Endothelial cell of umbilical vein (primary cell): ENCODE measurements around the gene PNPLA2.

Source experiments
- GATA2 ChIP-seq: IDR thresholded peaks from 2 replicates; pipeline ENCODE4 v1.7.0; 2011; ENCODE audit warnings: low read depth, mild to moderate bottlenecking, moderate library complexity, mixed read lengths, low read length; ENCODE audit not compliant: insufficient read length, insufficient read depth
- JUN ChIP-seq: IDR thresholded peaks from 2 replicates; pipeline ENCODE4 v1.6.1; 2011; ENCODE audit warnings: borderline replicate concordance, low read depth; ENCODE audit not compliant: insufficient read length, insufficient read depth
- MYC ChIP-seq: IDR thresholded peaks from one replicate; pipeline ENCODE4 v1.6.1; 2011; ENCODE audit warnings: mild to moderate bottlenecking, low read depth, low read length
- POLR2A ChIP-seq: IDR thresholded peaks from 2 replicates; pipeline ENCODE4 v1.6.1; 2012; ENCODE audit warnings: low read depth, mild to moderate bottlenecking, control low read depth, low read length
- POLR2AphosphoS5 ChIP-seq: IDR thresholded peaks from 2 replicates; pipeline ENCODE4 v1.6.1; 2012; ENCODE audit warnings: low read depth, mild to moderate bottlenecking, control low read depth, low read length, moderate library complexity; ENCODE audit not compliant: insufficient read depth
- TF ChIP-seq, protein P1 (sequence below), 2 donors: IDR thresholded peaks; 1 replicate in 1 of 2; 2 replicates in 1 of 2; pipeline ENCODE4 v1.5.1; 2011; ENCODE audit warnings: low read length in 2 of 2, mild to moderate bottlenecking in 2 of 2, moderate library complexity in 2 of 2, control low read depth in 1 of 2, inconsistent platforms in 1 of 2, low read depth in 1 of 2; ENCODE audit not compliant: insufficient read depth in 1 of 2; ENCODE audit errors: extremely low read depth in 1 of 2

GRCh38 chr11:801097-801780 lies 17.5 kb upstream of the PNPLA2 start:
- TF ChIP-seq POLR2A (no peak), GATA2 (no peak), JUN (no peak), POLR2AphosphoS5 (no peak), MYC (no peak)
- TF ChIP-seq, protein P1, sequence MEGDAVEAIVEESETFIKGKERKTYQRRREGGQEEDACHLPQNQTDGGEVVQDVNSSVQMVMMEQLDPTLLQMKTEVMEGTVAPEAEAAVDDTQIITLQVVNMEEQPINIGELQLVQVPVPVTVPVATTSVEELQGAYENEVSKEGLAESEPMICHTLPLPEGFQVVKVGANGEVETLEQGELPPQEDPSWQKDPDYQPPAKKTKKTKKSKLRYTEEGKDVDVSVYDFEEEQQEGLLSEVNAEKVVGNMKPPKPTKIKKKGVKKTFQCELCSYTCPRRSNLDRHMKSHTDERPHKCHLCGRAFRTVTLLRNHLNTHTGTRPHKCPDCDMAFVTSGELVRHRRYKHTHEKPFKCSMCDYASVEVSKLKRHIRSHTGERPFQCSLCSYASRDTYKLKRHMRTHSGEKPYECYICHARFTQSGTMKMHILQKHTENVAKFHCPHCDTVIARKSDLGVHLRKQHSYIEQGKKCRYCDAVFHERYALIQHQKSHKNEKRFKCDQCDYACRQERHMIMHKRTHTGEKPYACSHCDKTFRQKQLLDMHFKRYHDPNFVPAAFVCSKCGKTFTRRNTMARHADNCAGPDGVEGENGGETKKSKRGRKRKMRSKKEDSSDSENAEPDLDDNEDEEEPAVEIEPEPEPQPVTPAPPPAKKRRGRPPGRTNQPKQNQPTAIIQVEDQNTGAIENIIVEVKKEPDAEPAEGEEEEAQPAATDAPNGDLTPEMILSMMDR (IDR thresholded peaks at IDR 0.05; ENCODE audit: extremely low read depth in 1 of 2, insufficient read depth in 1 of 2, low read depth in 1 of 2, low read length in 2 of 2): no peak
